GM18868 (cell line): ENCODE data around the gene LMAN2L.

Experiments
- ATAC-seq: cut with Tn5 transposase; IDR thresholded peaks from one replicate; pipeline ENCODE4 v1.9.1; 2021; ENCODE audit warnings: mild to moderate bottlenecking, moderate library complexity; ENCODE audit not compliant: unreplicated experiment

The LMAN2L gene

GRCh38 chr2:96715658-96716057 lies 24.2 kb downstream of the LMAN2L start:
- no peak for ATAC-seq

GRCh38 chr2:96710985-96711384 lies 28.9 kb downstream of the LMAN2L start:
- ATAC-seq, result no peak

GRCh38 chr2:96703021-96703751 lies 36.7 kb downstream of the LMAN2L start:
- ATAC-seq, result no peak

GRCh38 chr2:96702098-96702785 lies 37.6 kb downstream of the LMAN2L start:
- ATAC-seq, result no peak

- ATAC-seq, result no peak
These were observed 38.2 kb downstream of the LMAN2L start for GRCh38 chr2:96701636-96702035.

- no peak for ATAC-seq
These were observed 39.8 kb downstream of the LMAN2L start for GRCh38 chr2:96700086-96700485.

GRCh38 chr2:96699621-96700020 lies 40.2 kb downstream of the LMAN2L start:
- no peak for ATAC-seq

GRCh38 chr2:96699021-96699420 lies 40.8 kb downstream of the LMAN2L start:
- ATAC-seq, result no peak

GRCh38 chr2:96698221-96698861 lies 41.5 kb downstream of the LMAN2L start:
- no peak for ATAC-seq

GRCh38 chr2:96697476-96697875 lies 42.4 kb downstream of the LMAN2L start:
- ATAC-seq, result no peak

GRCh38 chr2:96695602-96696001 lies 44.3 kb downstream of the LMAN2L start:
- ATAC-seq, result no peak

GRCh38 chr2:96694816-96695455 lies 44.9 kb downstream of the LMAN2L start:
- ATAC-seq, result no peak

GRCh38 chr2:96694279-96694678 lies 45.6 kb downstream of the LMAN2L start:
- ATAC-seq, result no peak

GRCh38 chr2:96693286-96694200 lies 46.3 kb downstream of the LMAN2L start:
- ATAC-seq, result no peak

GRCh38 chr2:96692094-96692971 lies 47.5 kb downstream of the LMAN2L start:
- no peak for ATAC-seq

GRCh38 chr2:96691022-96691612 lies 48.7 kb downstream of the LMAN2L start:
- no peak for ATAC-seq

GRCh38 chr2:96690306-96691021 lies 49.4 kb downstream of the LMAN2L start:
- no peak for ATAC-seq

- ATAC-seq, result no peak
These were observed 50.4 kb downstream of the LMAN2L start for GRCh38 chr2:96689431-96689991.
